ENCODE data around the gene SYMPK. TPM values are rescaled to one million over a fixed set of nuclear protein-coding genes. Genes with fewer than 3 reads are reported as not detected.
"Not testable (repeated sequence)": the region's sequence is repeated elsewhere in the genome, so short reads cannot be mapped to it uniquely, and the experiment has no call there.

SYMPK gene
- total RNA-seq, 2 experiments from 2014 or later, result 63.3 to 65.0 TPM

DNA sequence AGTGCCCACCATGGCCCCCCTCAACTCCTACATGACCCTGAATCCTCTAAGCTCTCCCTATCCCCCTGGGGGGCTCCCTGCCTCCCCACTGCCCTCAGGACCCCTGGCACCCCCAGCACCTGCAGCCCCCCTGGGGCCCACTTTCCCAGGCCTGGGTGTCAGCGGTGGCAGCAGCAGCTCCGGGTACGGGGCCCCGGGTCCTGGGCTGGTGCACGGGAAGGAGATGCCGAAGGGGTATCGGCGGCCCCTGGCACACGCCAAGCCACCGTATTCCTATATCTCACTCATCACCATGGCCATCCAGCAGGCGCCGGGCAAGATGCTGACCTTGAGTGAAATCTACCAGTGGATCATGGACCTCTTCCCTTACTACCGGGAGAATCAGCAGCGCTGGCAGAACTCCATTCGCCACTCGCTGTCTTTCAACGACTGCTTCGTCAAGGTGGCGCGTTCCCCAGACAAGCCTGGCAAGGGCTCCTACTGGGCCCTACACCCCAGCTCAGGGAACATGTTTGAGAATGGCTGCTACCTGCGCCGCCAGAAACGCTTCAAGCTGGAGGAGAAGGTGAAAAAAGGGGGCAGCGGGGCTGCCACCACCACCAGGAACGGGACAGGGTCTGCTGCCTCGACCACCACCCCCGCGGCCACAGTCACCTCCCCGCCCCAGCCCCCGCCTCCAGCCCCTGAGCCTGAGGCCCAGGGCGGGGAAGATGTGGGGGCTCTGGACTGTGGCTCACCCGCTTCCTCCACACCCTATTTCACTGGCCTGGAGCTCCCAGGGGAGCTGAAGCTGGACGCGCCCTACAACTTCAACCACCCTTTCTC lies 9.4 kb upstream of the SYMPK start:
- H3K36me3 Mint-ChIP-seq (ENCODE audit: low read depth), result no peaks in the 10 kb centered on the region
- CTCF ChIA-PET, result no interaction called here
- Histone ChIP-seq H3K27me3 (ENCODE audit: control insufficient read depth in 1 of 2, insufficient read depth in 2 of 2, low read length in 2 of 2) (peaks cover 0 to 7% of the 10 kb centered on the region in 2 experiments), H3K9me3 (ENCODE audit: control insufficient read depth in 1 of 2, insufficient read depth in 1 of 2, low read length in 2 of 2) (peaks cover 0 to 9% of the 10 kb centered on the region in 2 experiments), H3K4me3 (ENCODE audit: low read length) (no peak overlapping the region), H3K27ac (ENCODE audit: low read depth in 1 of 2, low read length in 2 of 2) (no peak overlapping the region), H3K36me3 (ENCODE audit: insufficient read depth, low read length) (no peaks in the 10 kb centered on the region), H3K4me1 (ENCODE audit: insufficient read depth, low read length) (peaks cover 12% of the 10 kb centered on the region)
- H3K4me3 Mint-ChIP-seq, result no peak overlapping the region
- H3K27me3 Mint-ChIP-seq, result peaks cover 18% of the 10 kb centered on the region
- H3K27ac Mint-ChIP-seq, result no peak overlapping the region
- intact Hi-C loops (cut with DNase I, micrococcal nuclease), result no loop called here
- TF ChIP-seq, protein P1, sequence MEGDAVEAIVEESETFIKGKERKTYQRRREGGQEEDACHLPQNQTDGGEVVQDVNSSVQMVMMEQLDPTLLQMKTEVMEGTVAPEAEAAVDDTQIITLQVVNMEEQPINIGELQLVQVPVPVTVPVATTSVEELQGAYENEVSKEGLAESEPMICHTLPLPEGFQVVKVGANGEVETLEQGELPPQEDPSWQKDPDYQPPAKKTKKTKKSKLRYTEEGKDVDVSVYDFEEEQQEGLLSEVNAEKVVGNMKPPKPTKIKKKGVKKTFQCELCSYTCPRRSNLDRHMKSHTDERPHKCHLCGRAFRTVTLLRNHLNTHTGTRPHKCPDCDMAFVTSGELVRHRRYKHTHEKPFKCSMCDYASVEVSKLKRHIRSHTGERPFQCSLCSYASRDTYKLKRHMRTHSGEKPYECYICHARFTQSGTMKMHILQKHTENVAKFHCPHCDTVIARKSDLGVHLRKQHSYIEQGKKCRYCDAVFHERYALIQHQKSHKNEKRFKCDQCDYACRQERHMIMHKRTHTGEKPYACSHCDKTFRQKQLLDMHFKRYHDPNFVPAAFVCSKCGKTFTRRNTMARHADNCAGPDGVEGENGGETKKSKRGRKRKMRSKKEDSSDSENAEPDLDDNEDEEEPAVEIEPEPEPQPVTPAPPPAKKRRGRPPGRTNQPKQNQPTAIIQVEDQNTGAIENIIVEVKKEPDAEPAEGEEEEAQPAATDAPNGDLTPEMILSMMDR (IDR thresholded peaks at IDR 0.05), result no peak
- H3K9me3 Mint-ChIP-seq, result no peaks in the 10 kb centered on the region
- no peak for DNase-seq
- POLR2A ChIA-PET, result no interaction called here
- peaks cover 9% of the 10 kb centered on the region for H3K4me1 Mint-ChIP-seq (ENCODE audit: low read depth)
- no peak for ATAC-seq (ENCODE audit: poor library complexity)

DNA sequence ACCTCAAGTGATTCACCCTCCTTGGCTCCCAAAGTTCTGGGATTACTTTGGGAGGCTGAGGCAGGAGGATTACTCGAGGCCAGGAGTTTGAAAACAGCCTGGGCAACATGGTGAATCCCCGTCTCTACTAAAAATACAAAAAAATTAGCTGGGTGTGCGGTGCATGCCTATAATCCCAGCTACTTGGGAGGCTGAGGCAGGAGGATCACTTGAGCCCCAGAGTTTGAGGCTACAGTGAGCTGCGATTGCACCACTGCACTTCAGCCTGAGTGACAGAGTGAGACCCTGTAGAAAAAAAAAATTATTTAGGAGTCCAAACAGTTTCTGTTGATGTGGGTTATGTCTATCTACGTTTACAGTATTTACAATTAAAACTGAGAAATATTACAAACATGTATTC lies 7.9 kb upstream of the SYMPK start:
- Histone ChIP-seq H3K4me3 (ENCODE audit: low read length) (no peak overlapping the region), H3K27ac (ENCODE audit: low read depth in 1 of 2, low read length in 2 of 2) (no peak overlapping the region), H3K36me3 (ENCODE audit: insufficient read depth, low read length) (no peaks in the 10 kb centered on the region), H3K27me3 (ENCODE audit: control insufficient read depth in 1 of 2, insufficient read depth in 2 of 2, low read length in 2 of 2) (peaks cover 0 to 2% of the 10 kb centered on the region in 2 experiments), H3K9me3 (ENCODE audit: control insufficient read depth in 1 of 2, insufficient read depth in 1 of 2, low read length in 2 of 2) (no peaks in the 10 kb centered on the region), H3K4me1 (ENCODE audit: insufficient read depth, low read length) (no peaks in the 10 kb centered on the region)
- Mint-ChIP-seq H3K36me3 (ENCODE audit: low read depth) (no peaks in the 10 kb centered on the region), H3K27me3 (peaks cover 11% of the 10 kb centered on the region), H3K27ac (no peak overlapping the region), H3K9me3 (no peaks in the 10 kb centered on the region), H3K4me1 (ENCODE audit: low read depth) (no peaks in the 10 kb centered on the region), H3K4me3 (no peak overlapping the region)
- ATAC-seq (ENCODE audit: poor library complexity) (no peak), DNase-seq (no peak)
- POLR2A ChIA-PET, result no interaction called here
- CTCF ChIA-PET, result no interaction called here
- TF ChIP-seq, protein P1 (IDR thresholded peaks at IDR 0.05), result no peak
- intact Hi-C loops (cut with DNase I, micrococcal nuclease), result no loop called here

DNA sequence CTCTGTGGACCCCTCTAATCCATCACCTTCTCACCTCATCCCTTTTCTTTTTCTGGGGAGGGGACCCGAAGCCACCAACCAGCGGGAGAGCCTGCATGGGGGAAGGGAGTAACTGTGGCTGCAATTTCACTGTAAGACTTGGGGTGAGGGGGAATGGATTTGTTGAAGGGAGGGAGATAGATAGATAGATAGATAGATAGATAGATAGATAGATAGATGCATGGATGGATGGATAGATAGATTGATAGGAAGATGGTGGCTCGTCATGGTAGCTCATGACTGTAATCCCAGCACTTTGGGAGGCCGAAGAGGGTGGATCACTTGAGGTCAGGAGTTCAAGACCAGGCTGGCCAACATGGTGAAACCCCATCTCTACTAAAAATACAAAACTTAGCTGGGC lies 4.3 kb upstream of the SYMPK start:
- H3K4me3 ChIP-seq (ENCODE audit: low read length); H3K36me3 ChIP-seq (ENCODE audit: insufficient read depth, low read length); H3K27ac ChIP-seq (ENCODE audit: low read depth in 1 of 2, low read length in 2 of 2); H3K4me3 Mint-ChIP-seq; H3K9me3 Mint-ChIP-seq; H3K27ac Mint-ChIP-seq; H3K36me3 Mint-ChIP-seq (ENCODE audit: low read depth); H3K9me3 ChIP-seq (ENCODE audit: control insufficient read depth in 1 of 2, insufficient read depth in 1 of 2, low read length in 2 of 2); ATAC-seq (ENCODE audit: poor library complexity); DNase-seq; POLR2A ChIA-PET: not testable (repeated sequence)
- CTCF ChIA-PET, result interaction anchor here (0.7 kb wide), 1 partner anchor 43 kb away, joined by 3 read pairs; no protein-coding TSS in a partner anchor
- H3K4me1 ChIP-seq (ENCODE audit: insufficient read depth, low read length), result peaks cover 18% of the 10 kb centered on the region
- intact Hi-C loops (cut with DNase I, micrococcal nuclease), result loop anchor here in 1 of 2 experiments (10.0 kb wide), 2 partner anchors 462 to 912 kb away; partner anchors contain the start of genes CLPTM1, POLR1G and PPP1R13L
- Mint-ChIP-seq H3K4me1 (ENCODE audit: low read depth) (peaks cover 22% of the 10 kb centered on the region), H3K27me3 (peaks cover 29% of the 10 kb centered on the region)
- H3K27me3 ChIP-seq (ENCODE audit: control insufficient read depth in 1 of 2, insufficient read depth in 2 of 2, low read length in 2 of 2), result peaks cover 11 to 13% of the 10 kb centered on the region in 2 experiments
